Stimulated activated CD8-positive, alpha-beta memory T cell treated with anti-CD3 and anti-CD28 coated beads, Interleukin-7, amount 100 ng/mL, for 4 hours (primary cell): Measurements from ENCODE around the gene STARD3.
"Not testable (repeated sequence)": the region's sequence is repeated elsewhere in the genome, so short reads cannot be mapped to it uniquely, and the experiment has no call there.

Experiments
- DNase-seq, 2 donors: peaks; one replicate each; pipeline ENCODE4 v3.0.0-alpha.2; 2020; ENCODE audit warnings: low read depth in 2 of 2

The STARD3 gene

GRCh38 chr17:39636927-39637736 lies at the start of gene STARD3:
TSS of gene STARD3 (plus strand) at chr17:39637144. CDS start at chr17:39653532, 16,388 bp downstream.
- DNase-seq, result peak; percentile 78 to 88

GRCh38 chr17:39590180-39590579 lies 46.8 kb upstream of the STARD3 start:
- not testable (repeated sequence) for DNase-seq

- no peak for DNase-seq
Observed at GRCh38 chr17:39591958-39592954, 44.7 kb upstream of the STARD3 start.

- DNase-seq, result no peak
Observed at GRCh38 chr17:39593371-39593770, 43.6 kb upstream of the STARD3 start.

- no peak for DNase-seq
Observed at GRCh38 chr17:39595294-39595693, 41.6 kb upstream of the STARD3 start.

GRCh38 chr17:39595928-39596510 lies 40.9 kb upstream of the STARD3 start:
- no peak for DNase-seq

- DNase-seq, result no peak
Observed at GRCh38 chr17:39596543-39597267, 40.2 kb upstream of the STARD3 start.

- DNase-seq, result no peak
Observed at GRCh38 chr17:39597372-39598046, 39.4 kb upstream of the STARD3 start.

- DNase-seq, result no peak
Observed at GRCh38 chr17:39598047-39598481, 38.9 kb upstream of the STARD3 start.

- DNase-seq, result no peak
Observed at GRCh38 chr17:39598630-39599003, 38.3 kb upstream of the STARD3 start.

GRCh38 chr17:39599004-39599664 lies 37.8 kb upstream of the STARD3 start:
- no peak for DNase-seq

- DNase-seq, result no peak
Observed at GRCh38 chr17:39599665-39600231, 37.2 kb upstream of the STARD3 start.

GRCh38 chr17:39600288-39600996 lies 36.5 kb upstream of the STARD3 start:
- no peak for DNase-seq

- no peak for DNase-seq
Observed at GRCh38 chr17:39600997-39601597, 35.8 kb upstream of the STARD3 start.

- no peak for DNase-seq
Observed at GRCh38 chr17:39601758-39602532, 35.0 kb upstream of the STARD3 start.

- no peak for DNase-seq
Observed at GRCh38 chr17:39602533-39603303, 34.2 kb upstream of the STARD3 start.

- no peak for DNase-seq
Observed at GRCh38 chr17:39603304-39604016, 33.5 kb upstream of the STARD3 start.
